ENCODE data around the gene ITPKB.
A peak's percentile ranks its signal among the peaks of the same experiment; 100 is the strongest.
"Not testable (repeated sequence)": the region's sequence is repeated elsewhere in the genome, so short reads cannot be mapped to it uniquely, and the experiment has no call there.

Gene ITPKB

DNA sequence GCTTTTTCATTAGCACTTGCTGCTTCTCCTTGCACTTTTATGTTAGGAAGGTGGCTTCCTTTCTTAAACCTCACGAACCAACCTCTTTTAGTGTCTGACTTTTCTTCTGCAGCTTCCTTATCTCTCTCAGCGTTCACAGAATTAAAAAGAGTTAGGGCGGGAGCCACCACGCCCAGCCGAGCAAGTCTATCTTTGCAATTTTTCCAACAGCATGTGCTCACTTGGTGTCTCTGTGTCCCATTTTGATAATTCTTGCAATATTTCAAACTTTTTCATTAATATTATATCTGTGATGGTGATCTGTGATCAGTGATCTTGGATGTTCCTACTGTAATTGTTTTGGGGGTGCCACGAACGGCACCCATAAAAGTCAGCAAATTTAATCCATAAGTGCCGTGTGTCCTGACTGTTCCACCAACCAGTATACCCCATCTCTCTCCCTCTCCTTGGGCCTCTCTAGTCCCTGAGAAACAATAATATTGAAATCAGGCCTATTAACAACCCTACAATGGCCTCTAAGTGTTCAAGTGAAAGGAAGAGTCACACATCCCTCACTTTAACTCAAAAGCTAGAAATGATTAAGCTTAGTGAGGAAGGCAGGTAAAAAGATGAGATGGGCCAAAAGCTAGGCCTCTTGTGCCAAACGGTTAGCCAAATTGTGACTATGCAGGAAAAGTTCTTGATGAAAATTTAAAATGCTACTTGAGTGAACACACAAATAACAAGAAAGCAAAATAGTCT, 15.9 kb upstream of the ITPKB start:
- no peaks in the 10 kb centered on the region for H3K27me3 ChIP-seq (ENCODE audit: control insufficient read depth in 1 of 2, insufficient read depth in 2 of 2, low read length in 2 of 2)
- no peaks in the 10 kb centered on the region for H3K9me3 ChIP-seq (ENCODE audit: control insufficient read depth in 2 of 2, low read length in 2 of 2)
- no peaks in the 10 kb centered on the region for H3K4me1 ChIP-seq (ENCODE audit: control insufficient read depth, insufficient read depth, low read length)
- H3K9ac ChIP-seq (ENCODE audit: low read length in 2 of 2), result no peak overlapping the region
- H3K27ac ChIP-seq (ENCODE audit: low read length), result no peak overlapping the region
- H3K4me3 ChIP-seq (ENCODE audit: low read length in 2 of 2), result no peak overlapping the region
- no peaks in the 10 kb centered on the region for H3K36me3 ChIP-seq (ENCODE audit: control insufficient read depth in 2 of 2, insufficient read depth in 2 of 2, low read length in 2 of 2)

- Histone ChIP-seq H3K27ac (ENCODE audit: low read length) (no peak overlapping the region), H3K4me3 (ENCODE audit: low read length in 2 of 2) (no peak overlapping the region), H3K9ac (ENCODE audit: low read length in 2 of 2) (no peak overlapping the region), H3K27me3 (ENCODE audit: control insufficient read depth in 1 of 2, insufficient read depth in 2 of 2, low read length in 2 of 2) (no peaks in the 10 kb centered on the region), H3K4me1 (ENCODE audit: control insufficient read depth, insufficient read depth, low read length) (no peaks in the 10 kb centered on the region), H3K36me3 (ENCODE audit: control insufficient read depth in 2 of 2, insufficient read depth in 2 of 2, low read length in 2 of 2) (no peaks in the 10 kb centered on the region), H3K9me3 (ENCODE audit: control insufficient read depth in 2 of 2, low read length in 2 of 2) (no peaks in the 10 kb centered on the region)
These were observed 15.0 kb upstream of the ITPKB start for GRCh38 chr1:226754097-226754496.

DNA sequence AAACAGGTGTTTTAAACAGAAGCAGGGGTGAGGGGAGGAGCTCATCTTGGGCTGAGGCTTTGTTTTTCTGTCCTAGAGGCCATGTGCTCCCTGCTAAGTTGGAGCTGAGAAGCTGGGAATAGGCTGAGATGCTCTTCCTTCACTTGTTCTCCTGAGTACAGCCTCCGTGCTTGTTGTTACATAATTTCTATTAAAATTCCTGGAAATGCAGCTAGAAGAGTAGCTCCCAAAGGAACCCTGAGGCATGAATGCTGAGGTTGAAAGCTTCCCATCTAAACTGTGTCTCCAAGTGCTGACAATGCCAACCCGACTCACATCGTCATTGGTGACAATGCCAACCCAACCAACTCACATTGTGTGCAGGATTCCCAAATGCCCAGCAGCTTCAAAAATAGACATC, 12.6 kb upstream of the ITPKB start:
- H3K27ac ChIP-seq (ENCODE audit: low read length), result no peak overlapping the region

GRCh38 chr1:226751214-226751613, 12.1 kb upstream of the ITPKB start:
- no peaks in the 10 kb centered on the region for H3K4me1 ChIP-seq (ENCODE audit: control insufficient read depth, insufficient read depth, low read length)
- H3K27me3 ChIP-seq (ENCODE audit: control insufficient read depth in 1 of 2, insufficient read depth in 2 of 2, low read length in 2 of 2), result no peaks in the 10 kb centered on the region
- H3K4me3 ChIP-seq (ENCODE audit: low read length in 2 of 2), result no peak overlapping the region
- no peak overlapping the region for H3K9ac ChIP-seq (ENCODE audit: low read length in 2 of 2)
- H3K36me3 ChIP-seq (ENCODE audit: control insufficient read depth in 2 of 2, insufficient read depth in 2 of 2, low read length in 2 of 2), result no peaks in the 10 kb centered on the region
- H3K9me3 ChIP-seq (ENCODE audit: control insufficient read depth in 2 of 2, low read length in 2 of 2), result no peaks in the 10 kb centered on the region
- no peak overlapping the region for H3K27ac ChIP-seq (ENCODE audit: low read length)

More for the DNA sequence above, 12.6 kb upstream of the ITPKB start:
- Histone ChIP-seq H3K4me1 (ENCODE audit: control insufficient read depth, insufficient read depth, low read length) (no peaks in the 10 kb centered on the region), H3K9me3 (ENCODE audit: control insufficient read depth in 2 of 2, low read length in 2 of 2) (no peaks in the 10 kb centered on the region), H3K9ac (ENCODE audit: low read length in 2 of 2) (no peak overlapping the region), H3K4me3 (ENCODE audit: low read length in 2 of 2) (no peak overlapping the region), H3K36me3 (ENCODE audit: control insufficient read depth in 2 of 2, insufficient read depth in 2 of 2, low read length in 2 of 2) (no peaks in the 10 kb centered on the region), H3K27me3 (ENCODE audit: control insufficient read depth in 1 of 2, insufficient read depth in 2 of 2, low read length in 2 of 2) (no peaks in the 10 kb centered on the region)

DNA sequence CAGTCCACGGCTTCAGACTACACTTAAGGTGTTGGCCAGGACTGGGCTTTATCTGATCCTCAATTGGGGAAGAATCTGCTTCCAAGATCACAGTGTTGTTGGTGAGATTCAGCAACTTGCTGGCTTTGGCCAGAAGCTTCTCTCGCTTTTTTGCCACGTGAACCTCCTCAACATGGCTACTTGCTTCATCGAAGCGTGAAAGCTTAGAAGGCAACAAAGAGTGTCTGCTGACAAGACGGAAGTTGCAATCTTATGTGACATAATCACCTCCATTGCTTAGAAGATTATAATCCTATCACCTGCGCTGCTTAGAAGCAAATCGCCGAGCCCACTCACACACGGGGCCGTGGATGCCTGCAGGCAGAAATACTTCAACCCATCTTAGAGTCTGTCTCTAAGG, 10.4 kb upstream of the ITPKB start:
- Histone ChIP-seq H3K4me3 (ENCODE audit: low read length in 2 of 2) (no peak overlapping the region), H3K9ac (ENCODE audit: low read length in 2 of 2) (no peak overlapping the region), H3K4me1 (ENCODE audit: control insufficient read depth, insufficient read depth, low read length) (no peaks in the 10 kb centered on the region), H3K27ac (ENCODE audit: low read length) (no peak overlapping the region), H3K9me3 (ENCODE audit: control insufficient read depth in 2 of 2, low read length in 2 of 2) (no peaks in the 10 kb centered on the region), H3K27me3 (ENCODE audit: control insufficient read depth in 1 of 2, insufficient read depth in 2 of 2, low read length in 2 of 2) (no peaks in the 10 kb centered on the region), H3K36me3 (ENCODE audit: control insufficient read depth in 2 of 2, insufficient read depth in 2 of 2, low read length in 2 of 2) (no peaks in the 10 kb centered on the region)

GRCh38 chr1:226748306-226748705, 9.2 kb upstream of the ITPKB start:
- Histone ChIP-seq H3K4me3 (ENCODE audit: low read length in 2 of 2) (no peak overlapping the region), H3K9ac (ENCODE audit: low read length in 2 of 2) (no peak overlapping the region), H3K4me1 (ENCODE audit: control insufficient read depth, insufficient read depth, low read length) (no peaks in the 10 kb centered on the region), H3K9me3 (ENCODE audit: control insufficient read depth in 2 of 2, low read length in 2 of 2) (no peaks in the 10 kb centered on the region), H3K27ac (ENCODE audit: low read length) (no peak overlapping the region), H3K36me3 (ENCODE audit: control insufficient read depth in 2 of 2, insufficient read depth in 2 of 2, low read length in 2 of 2) (no peaks in the 10 kb centered on the region), H3K27me3 (ENCODE audit: control insufficient read depth in 1 of 2, insufficient read depth in 2 of 2, low read length in 2 of 2) (no peaks in the 10 kb centered on the region)

DNA sequence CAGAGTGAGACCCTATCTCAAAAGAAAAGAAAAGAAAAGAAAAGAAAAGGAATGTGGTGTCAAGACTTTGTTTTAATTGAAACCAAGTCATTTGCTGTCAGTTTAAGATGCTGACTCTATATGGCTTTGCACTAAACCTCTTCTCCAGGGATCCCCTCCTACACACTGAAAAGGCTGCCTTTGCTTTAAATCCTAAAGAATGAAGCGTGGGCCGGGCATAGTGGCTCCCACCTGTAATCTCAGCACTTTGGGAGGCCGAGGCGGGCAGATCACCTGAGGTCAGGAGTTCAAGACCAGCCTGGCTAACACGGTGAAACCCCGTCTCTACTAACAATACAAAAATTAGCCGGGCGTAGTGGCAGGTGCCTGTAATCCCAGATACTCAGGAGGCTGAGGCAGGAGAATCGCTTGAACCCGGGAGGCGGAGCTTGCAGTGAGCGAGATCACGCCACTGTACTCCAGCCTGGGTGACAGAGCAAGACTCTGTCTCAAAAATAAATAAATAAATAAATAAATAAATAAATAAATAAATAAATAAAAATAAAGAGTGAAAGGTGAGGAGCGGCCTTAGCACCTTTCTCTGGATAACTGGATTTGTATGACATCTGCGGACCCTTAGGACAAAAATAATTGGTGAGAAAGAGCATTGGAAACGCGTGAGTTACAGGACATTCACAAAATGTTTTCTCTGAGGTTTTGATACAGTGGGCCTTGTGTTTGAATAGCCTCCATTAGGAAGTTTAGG, 8.6 kb upstream of the ITPKB start:
- H3K36me3 ChIP-seq (ENCODE audit: control insufficient read depth in 2 of 2, insufficient read depth in 2 of 2, low read length in 2 of 2); H3K4me1 ChIP-seq (ENCODE audit: control insufficient read depth, insufficient read depth, low read length); H3K9me3 ChIP-seq (ENCODE audit: control insufficient read depth in 2 of 2, low read length in 2 of 2); H3K9ac ChIP-seq (ENCODE audit: low read length in 2 of 2); H3K27me3 ChIP-seq (ENCODE audit: control insufficient read depth in 1 of 2, insufficient read depth in 2 of 2, low read length in 2 of 2); H3K27ac ChIP-seq (ENCODE audit: low read length); H3K4me3 ChIP-seq (ENCODE audit: low read length in 2 of 2): not testable (repeated sequence)

DNA sequence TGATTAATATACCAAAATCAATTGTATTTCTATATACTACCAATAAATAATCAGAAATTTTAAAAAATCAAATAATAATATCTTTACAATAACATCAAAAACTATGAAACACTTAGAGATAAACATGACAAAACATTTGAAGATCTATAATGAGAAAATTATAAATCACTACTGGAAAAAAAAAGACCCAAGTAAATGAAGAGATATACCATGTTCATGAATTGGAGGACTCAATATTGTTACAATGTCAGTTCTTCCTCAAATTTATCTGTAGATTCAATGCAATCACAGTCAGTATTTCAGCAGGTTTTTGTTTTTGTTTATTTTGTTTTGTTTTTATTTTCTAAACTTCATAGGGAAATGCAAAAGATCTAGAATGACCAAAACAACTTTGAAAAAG, 4.2 kb upstream of the ITPKB start:
- H3K27ac ChIP-seq (ENCODE audit: low read length), result no peak overlapping the region
- peaks cover 12% of the 10 kb centered on the region for H3K4me1 ChIP-seq (ENCODE audit: control insufficient read depth, insufficient read depth, low read length)
- H3K4me3 ChIP-seq (ENCODE audit: low read length in 2 of 2), result no peak overlapping the region
- peaks cover 0 to 3% of the 10 kb centered on the region in 2 donors for H3K9me3 ChIP-seq (ENCODE audit: control insufficient read depth in 2 of 2, low read length in 2 of 2)
- no peaks in the 10 kb centered on the region for H3K36me3 ChIP-seq (ENCODE audit: control insufficient read depth in 2 of 2, insufficient read depth in 2 of 2, low read length in 2 of 2)
- no peak overlapping the region for H3K9ac ChIP-seq (ENCODE audit: low read length in 2 of 2)
- no peaks in the 10 kb centered on the region for H3K27me3 ChIP-seq (ENCODE audit: control insufficient read depth in 1 of 2, insufficient read depth in 2 of 2, low read length in 2 of 2)

GRCh38 chr1:226741009-226741408, 1.9 kb upstream of the ITPKB start:
- Histone ChIP-seq H3K4me3 (ENCODE audit: low read length in 2 of 2) (no peak overlapping the region), H3K9ac (ENCODE audit: low read length in 2 of 2) (no peak overlapping the region), H3K27ac (ENCODE audit: low read length) (no peak overlapping the region)

GRCh38 chr1:226739696-226740065, 599 bp upstream of the ITPKB start:
- peaks cover 0 to 3% of the 10 kb centered on the region in 2 donors for H3K9me3 ChIP-seq (ENCODE audit: control insufficient read depth in 2 of 2, low read length in 2 of 2)
- no peaks in the 10 kb centered on the region for H3K27me3 ChIP-seq (ENCODE audit: control insufficient read depth in 1 of 2, insufficient read depth in 2 of 2, low read length in 2 of 2)
- H3K9ac ChIP-seq (ENCODE audit: low read length in 2 of 2), result peak overlapping the region in 1 of 2 donors; percentile 0
- H3K4me3 ChIP-seq (ENCODE audit: low read length in 2 of 2), result peak overlapping the region; percentile 5 to 89
- H3K4me1 ChIP-seq (ENCODE audit: control insufficient read depth, insufficient read depth, low read length), result peaks cover 34% of the 10 kb centered on the region
- H3K27ac ChIP-seq (ENCODE audit: low read length), result peak overlapping the region; percentile 96
- peaks cover 3 to 16% of the 10 kb centered on the region in 2 donors for H3K36me3 ChIP-seq (ENCODE audit: control insufficient read depth in 2 of 2, insufficient read depth in 2 of 2, low read length in 2 of 2)

More at GRCh38 chr1:226741009-226741408, 1.9 kb upstream of the ITPKB start:
- peaks cover 23% of the 10 kb centered on the region for H3K4me1 ChIP-seq (ENCODE audit: control insufficient read depth, insufficient read depth, low read length)
- no peaks in the 10 kb centered on the region for H3K27me3 ChIP-seq (ENCODE audit: control insufficient read depth in 1 of 2, insufficient read depth in 2 of 2, low read length in 2 of 2)
- H3K36me3 ChIP-seq (ENCODE audit: control insufficient read depth in 2 of 2, insufficient read depth in 2 of 2, low read length in 2 of 2), result peaks cover 0 to 3% of the 10 kb centered on the region in 2 donors
- H3K9me3 ChIP-seq (ENCODE audit: control insufficient read depth in 2 of 2, low read length in 2 of 2), result peaks cover 0 to 3% of the 10 kb centered on the region in 2 donors
